Uterus (tissue), 2 donors: ENCODE results near the gene TFEC.

Source experiments
- CTCF ChIP-seq, 4 experiments: fragments of 200-600 bp in 2 of 4; fragments of 450-650 bp in 2 of 4; sonication (generic) in 2 of 4; IDR thresholded peaks; one replicate each; pipeline ENCODE4 v1.5.1; 2016 to 2019; ENCODE audit warnings: antibody characterized with exemption in 4 of 4, mild to moderate bottlenecking in 2 of 4, moderate library complexity in 1 of 4
- POLR2A ChIP-seq, 2 donors: fragments of 450-650 bp; IDR thresholded peaks; one replicate each; pipeline ENCODE4 v1.6.1; 2016; ENCODE audit warnings: antibody characterized with exemption in 2 of 2, mild to moderate bottlenecking in 1 of 2, moderate library complexity in 1 of 2

- TF ChIP-seq CTCF (IDR thresholded peaks at IDR 0.05) (no peak), POLR2A (IDR thresholded peaks at IDR 0.05) (no peak)
Measured at GRCh38 chr7:116034411-116034810, 3.8 kb upstream of the TFEC start.
